GM04504 (cell line): ENCODE data around the gene INPP5J.
"Not testable (repeated sequence)": the region's sequence is repeated elsewhere in the genome, so short reads cannot be mapped to it uniquely, and the experiment has no call there.

Experiments used
- DNase-seq: peaks from one replicate; pipeline ENCODE4 v3.0.0-alpha.2; 2012; ENCODE audit warnings: low read depth

INPP5J gene

GRCh38 chr22:31122532-31123291, at the start of gene INPP5J:
Gene INPP5J (plus strand): TSS chr22:31122966. CDS start chr22:31123015, 49 bp downstream.
- DNase-seq: no peak

GRCh38 chr22:31073125-31073524, 49.6 kb upstream of the INPP5J start:
- not testable (repeated sequence) for DNase-seq

- DNase-seq: not testable (repeated sequence)
Observed at GRCh38 chr22:31073545-31074145, 49.1 kb upstream of the INPP5J start.

GRCh38 chr22:31075961-31076360, 46.8 kb upstream of the INPP5J start:
- peak; percentile 83 for DNase-seq

- DNase-seq: no peak
Observed at GRCh38 chr22:31077681-31078080, 45.1 kb upstream of the INPP5J start.

- not testable (repeated sequence) for DNase-seq
Observed at GRCh38 chr22:31078389-31078788, 44.4 kb upstream of the INPP5J start.

- no peak for DNase-seq
Observed at GRCh38 chr22:31079095-31079642, 43.6 kb upstream of the INPP5J start.

GRCh38 chr22:31080164-31080847, 42.5 kb upstream of the INPP5J start:
- DNase-seq: no peak

GRCh38 chr22:31080848-31081649, 41.7 kb upstream of the INPP5J start, which contains the start of gene SMTN:
Gene SMTN (plus strand): TSS chr22:31081318. CDS start chr22:31083259, 1,941 bp downstream.
- peak; percentile 82 for DNase-seq

- no peak for DNase-seq
Observed at GRCh38 chr22:31081963-31082605, 40.7 kb upstream of the INPP5J start.

GRCh38 chr22:31082606-31083376, 40.0 kb upstream of the INPP5J start:
- peak; percentile 44 for DNase-seq

GRCh38 chr22:31083377-31083768, 39.4 kb upstream of the INPP5J start:
- no peak for DNase-seq

GRCh38 chr22:31083923-31084810, 38.6 kb upstream of the INPP5J start:
- DNase-seq: no peak

- peak; percentile 52 for DNase-seq
Observed at GRCh38 chr22:31084811-31085492, 37.8 kb upstream of the INPP5J start.

- DNase-seq: no peak
Observed at GRCh38 chr22:31085493-31085824, 37.3 kb upstream of the INPP5J start.

GRCh38 chr22:31085928-31086327, 36.8 kb upstream of the INPP5J start:
- DNase-seq: no peak

GRCh38 chr22:31086703-31087330, 35.9 kb upstream of the INPP5J start:
- DNase-seq: no peak

GRCh38 chr22:31087744-31088215, 35.0 kb upstream of the INPP5J start:
- no peak for DNase-seq
